ENCODE results near the gene ZKSCAN2. TPM values are rescaled to one million over a fixed set of nuclear protein-coding genes. Genes with fewer than 3 reads are reported as not detected.

ZKSCAN2 gene
- 1 to 10 TPM; 5.4 to 7.6 TPM for total RNA-seq
- polyA plus RNA-seq, result 1 to 10 TPM; 1.1 to 1.2 TPM
- long read RNA-seq, donor 1, full-length matches to known transcripts, result 3 of 3 reads
- long read RNA-seq, donor 1, partial matches to known transcripts, result 0 of 3 reads
- long read RNA-seq, donor 1, other reads (novel, unspliced or antisense), result 0 of 3 reads
- long read RNA-seq, donor 2, full-length matches to known transcripts, result 2 of 2 reads
- long read RNA-seq, donor 2, partial matches to known transcripts, result 0 of 2 reads
- long read RNA-seq, donor 2, other reads (novel, unspliced or antisense), result 0 of 2 reads
- long read RNA-seq, donor 3, full-length matches to known transcripts, result 6 of 6 reads
- long read RNA-seq, donor 3, partial matches to known transcripts, result 0 of 6 reads
- long read RNA-seq, donor 3, other reads (novel, unspliced or antisense), result 0 of 6 reads
- long read RNA-seq, donor 4, full-length matches to known transcripts, result 3 of 3 reads
- long read RNA-seq, donor 4, partial matches to known transcripts, result 0 of 3 reads
- long read RNA-seq, donor 4, other reads (novel, unspliced or antisense), result 0 of 3 reads
- long read RNA-seq, donor 5, full-length matches to known transcripts, result 8 of 8 reads
- long read RNA-seq, donor 5, partial matches to known transcripts, result 0 of 8 reads
- long read RNA-seq, donor 5, other reads (novel, unspliced or antisense), result 0 of 8 reads

DNA sequence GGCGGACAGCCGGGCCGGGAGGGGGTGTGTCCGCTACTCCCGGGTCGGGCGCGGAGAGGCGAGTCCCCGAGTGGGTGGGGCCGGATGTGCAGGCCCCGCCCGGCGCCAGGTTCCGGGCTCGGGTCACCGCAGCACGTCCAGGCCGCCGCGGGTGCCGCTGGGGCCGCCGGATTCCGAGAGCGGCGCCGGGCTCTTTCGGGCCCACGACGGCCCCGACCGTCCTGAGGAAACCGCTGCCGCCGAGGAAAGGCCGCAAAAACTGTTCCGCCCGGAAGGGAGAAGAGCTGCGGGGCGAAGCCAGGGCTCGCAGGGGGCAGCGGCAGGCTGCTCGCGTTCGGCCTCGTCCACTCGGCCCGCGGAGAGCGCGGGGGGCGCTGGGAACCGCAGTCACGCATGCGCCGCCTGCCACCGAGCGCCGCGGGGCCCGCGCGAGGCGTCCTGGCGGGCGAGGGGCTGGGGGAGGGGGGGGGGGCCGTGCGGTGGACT, at the start of gene ZKSCAN2:
Gene ZKSCAN2, minus strand, starts transcription at position 376 of the 486 bp plus-strand sequence. CDS start 718 bp downstream, outside the sequence.
- peak; percentile 96 for ATAC-seq (ENCODE audit: insufficient read depth, low FRiP score)
- Histone ChIP-seq H3K4me1 (ENCODE audit: control insufficient read depth in 5 of 5, insufficient read depth in 5 of 5, low read length in 5 of 5) (peaks cover 0 to 25% (median 8%) of the 10 kb centered on the region in 5 donors), H3K27me3 (ENCODE audit: control insufficient read depth in 3 of 3, insufficient read depth in 3 of 3, low read length in 2 of 3) (no peaks in the 10 kb centered on the region), H3K9me3 (ENCODE audit: control insufficient read depth in 4 of 4, insufficient read depth in 3 of 4, low read length in 3 of 4) (no peaks in the 10 kb centered on the region), H3K36me3 (ENCODE audit: control insufficient read depth in 4 of 4, insufficient read depth in 4 of 4, low read length in 4 of 4) (peaks cover 0 to 17% (median 10%) of the 10 kb centered on the region in 4 donors), H3K9ac (ENCODE audit: insufficient read depth in 1 of 2, low read length in 2 of 2) (peak within 1 kb of the TSS; percentile 66 to 81), H3K4me3 (peak within 1 kb of the TSS; percentile 67), H3K27ac (ENCODE audit: low read depth in 1 of 2, low read length in 1 of 2) (peak within 1 kb of the TSS; percentile 100)
- TF ChIP-seq, protein P1, sequence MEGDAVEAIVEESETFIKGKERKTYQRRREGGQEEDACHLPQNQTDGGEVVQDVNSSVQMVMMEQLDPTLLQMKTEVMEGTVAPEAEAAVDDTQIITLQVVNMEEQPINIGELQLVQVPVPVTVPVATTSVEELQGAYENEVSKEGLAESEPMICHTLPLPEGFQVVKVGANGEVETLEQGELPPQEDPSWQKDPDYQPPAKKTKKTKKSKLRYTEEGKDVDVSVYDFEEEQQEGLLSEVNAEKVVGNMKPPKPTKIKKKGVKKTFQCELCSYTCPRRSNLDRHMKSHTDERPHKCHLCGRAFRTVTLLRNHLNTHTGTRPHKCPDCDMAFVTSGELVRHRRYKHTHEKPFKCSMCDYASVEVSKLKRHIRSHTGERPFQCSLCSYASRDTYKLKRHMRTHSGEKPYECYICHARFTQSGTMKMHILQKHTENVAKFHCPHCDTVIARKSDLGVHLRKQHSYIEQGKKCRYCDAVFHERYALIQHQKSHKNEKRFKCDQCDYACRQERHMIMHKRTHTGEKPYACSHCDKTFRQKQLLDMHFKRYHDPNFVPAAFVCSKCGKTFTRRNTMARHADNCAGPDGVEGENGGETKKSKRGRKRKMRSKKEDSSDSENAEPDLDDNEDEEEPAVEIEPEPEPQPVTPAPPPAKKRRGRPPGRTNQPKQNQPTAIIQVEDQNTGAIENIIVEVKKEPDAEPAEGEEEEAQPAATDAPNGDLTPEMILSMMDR (IDR thresholded peaks at IDR 0.05; ENCODE audit: control extremely low read depth, extremely low read depth), result no peak
- WGBS, 2 donors, result 0 to 1% methylated on average over 59 to 69 of the region's 69 CpGs
- DNase-seq, result peak; percentile 90 to 94 (median 93)

GRCh38 chr16:25299792-25300590, 42.3 kb upstream of the ZKSCAN2 start:
- WGBS, 2 donors, result 46 to 84% methylated on average over 4 of the region's 4 CpGs
- H3K27me3 ChIP-seq (ENCODE audit: control insufficient read depth in 3 of 3, insufficient read depth in 3 of 3, low read length in 2 of 3), result no peaks in the 10 kb centered on the region
- no peak overlapping the region for H3K4me3 ChIP-seq
- ATAC-seq (ENCODE audit: insufficient read depth, low FRiP score) (no peak), DNase-seq (peak in 1 of 3 donors; percentile 37)
- no peak overlapping the region for H3K27ac ChIP-seq (ENCODE audit: low read depth in 1 of 2, low read length in 1 of 2)
- H3K36me3 ChIP-seq (ENCODE audit: control insufficient read depth in 4 of 4, insufficient read depth in 4 of 4, low read length in 4 of 4), result no peaks in the 10 kb centered on the region
- no peaks in the 10 kb centered on the region for H3K4me1 ChIP-seq (ENCODE audit: control insufficient read depth in 5 of 5, insufficient read depth in 5 of 5, low read length in 5 of 5)
- peaks cover 0 to 2% (median 0%) of the 10 kb centered on the region in 4 donors for H3K9me3 ChIP-seq (ENCODE audit: control insufficient read depth in 4 of 4, insufficient read depth in 3 of 4, low read length in 3 of 4)
- TF ChIP-seq, protein P1 (IDR thresholded peaks at IDR 0.05; ENCODE audit: control extremely low read depth, extremely low read depth), result no peak
- no peak overlapping the region for H3K9ac ChIP-seq (ENCODE audit: insufficient read depth in 1 of 2, low read length in 2 of 2)

GRCh38 chr16:25298165-25298872, 40.7 kb upstream of the ZKSCAN2 start:
- no peaks in the 10 kb centered on the region for H3K4me1 ChIP-seq (ENCODE audit: control insufficient read depth in 5 of 5, insufficient read depth in 5 of 5, low read length in 5 of 5)
- H3K4me3 ChIP-seq, result no peak overlapping the region
- no peak for ATAC-seq (ENCODE audit: insufficient read depth, low FRiP score)
- no peak for DNase-seq
- WGBS, 2 donors, result 75 to 87% methylated on average over 5 of the region's 5 CpGs
- TF ChIP-seq, protein P1 (IDR thresholded peaks at IDR 0.05; ENCODE audit: control extremely low read depth, extremely low read depth), result no peak
- no peak overlapping the region for H3K27ac ChIP-seq (ENCODE audit: low read depth in 1 of 2, low read length in 1 of 2)
- no peaks in the 10 kb centered on the region for H3K27me3 ChIP-seq (ENCODE audit: control insufficient read depth in 3 of 3, insufficient read depth in 3 of 3, low read length in 2 of 3)
- no peak overlapping the region for H3K9ac ChIP-seq (ENCODE audit: insufficient read depth in 1 of 2, low read length in 2 of 2)
- no peaks in the 10 kb centered on the region for H3K9me3 ChIP-seq (ENCODE audit: control insufficient read depth in 4 of 4, insufficient read depth in 3 of 4, low read length in 3 of 4)
- H3K36me3 ChIP-seq (ENCODE audit: control insufficient read depth in 4 of 4, insufficient read depth in 4 of 4, low read length in 4 of 4), result no peaks in the 10 kb centered on the region
